ENCODE data around the gene KCNQ1.

KCNQ1 gene

GRCh38 chr11:2424811-2425495 lies 19.9 kb upstream of the KCNQ1 start:
- DNase-seq = no peak
- Histone ChIP-seq H3K9me3 (ENCODE audit: control insufficient read depth, low read length) (no peaks in the 10 kb centered on the region), H3K36me3 (ENCODE audit: control insufficient read depth, insufficient read depth, low read length) (no peaks in the 10 kb centered on the region), H3K27me3 (replicated peaks; ENCODE audit: control insufficient read depth, insufficient read depth, low read length, poor library complexity, severe bottlenecking) (no peaks in the 10 kb centered on the region), H3K4me3 (ENCODE audit: insufficient read depth, low read depth, low read length, poor library complexity, severe bottlenecking) (no peak overlapping the region), H3K4me1 (ENCODE audit: control insufficient read depth, insufficient read depth, low read length, poor library complexity, severe bottlenecking) (peaks cover 9% of the 10 kb centered on the region), H3K27ac (ENCODE audit: insufficient read depth, low read length, poor library complexity, severe bottlenecking) (no peak overlapping the region)

DNA sequence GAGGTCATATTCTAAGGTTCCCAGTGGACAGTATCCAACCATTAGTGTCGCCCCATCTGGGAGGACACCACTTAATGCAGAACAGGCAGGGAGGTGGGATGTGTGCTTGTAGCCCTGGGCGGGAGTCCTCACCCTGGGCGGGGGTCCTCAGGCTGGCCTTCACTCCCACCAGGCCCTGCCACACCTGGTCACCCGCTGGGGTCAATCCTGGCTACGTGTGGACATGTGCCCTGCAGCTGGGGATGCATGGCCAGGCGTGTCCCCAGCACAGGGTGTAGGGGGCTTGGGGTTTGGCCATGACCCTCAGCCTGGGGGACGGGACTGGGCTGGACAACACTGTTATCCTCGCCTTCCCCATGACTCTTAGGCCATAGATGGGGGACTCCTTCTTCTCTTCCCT lies 19.3 kb upstream of the KCNQ1 start:
- H3K9me3 ChIP-seq (ENCODE audit: control insufficient read depth, low read length) = no peaks in the 10 kb centered on the region
- peaks cover 4% of the 10 kb centered on the region for H3K4me1 ChIP-seq (ENCODE audit: control insufficient read depth, insufficient read depth, low read length, poor library complexity, severe bottlenecking)
- no peak for DNase-seq
- no peaks in the 10 kb centered on the region for H3K36me3 ChIP-seq (ENCODE audit: control insufficient read depth, insufficient read depth, low read length)
- H3K27ac ChIP-seq (ENCODE audit: insufficient read depth, low read length, poor library complexity, severe bottlenecking) = no peak overlapping the region
- no peaks in the 10 kb centered on the region for H3K27me3 ChIP-seq (replicated peaks; ENCODE audit: control insufficient read depth, insufficient read depth, low read length, poor library complexity, severe bottlenecking)
- H3K4me3 ChIP-seq (ENCODE audit: insufficient read depth, low read depth, low read length, poor library complexity, severe bottlenecking) = no peak overlapping the region

GRCh38 chr11:2426221-2426620 lies 18.6 kb upstream of the KCNQ1 start:
- Histone ChIP-seq H3K36me3 (ENCODE audit: control insufficient read depth, insufficient read depth, low read length) (no peaks in the 10 kb centered on the region), H3K4me1 (ENCODE audit: control insufficient read depth, insufficient read depth, low read length, poor library complexity, severe bottlenecking) (no peaks in the 10 kb centered on the region), H3K9me3 (ENCODE audit: control insufficient read depth, low read length) (no peaks in the 10 kb centered on the region), H3K27me3 (replicated peaks; ENCODE audit: control insufficient read depth, insufficient read depth, low read length, poor library complexity, severe bottlenecking) (no peaks in the 10 kb centered on the region), H3K27ac (ENCODE audit: insufficient read depth, low read length, poor library complexity, severe bottlenecking) (no peak overlapping the region), H3K4me3 (ENCODE audit: insufficient read depth, low read depth, low read length, poor library complexity, severe bottlenecking) (no peak overlapping the region)
- DNase-seq = no peak

GRCh38 chr11:2426826-2427521 lies 17.8 kb upstream of the KCNQ1 start:
- Histone ChIP-seq H3K4me3 (ENCODE audit: insufficient read depth, low read depth, low read length, poor library complexity, severe bottlenecking) (no peak overlapping the region), H3K27ac (ENCODE audit: insufficient read depth, low read length, poor library complexity, severe bottlenecking) (no peak overlapping the region), H3K27me3 (replicated peaks; ENCODE audit: control insufficient read depth, insufficient read depth, low read length, poor library complexity, severe bottlenecking) (no peaks in the 10 kb centered on the region), H3K9me3 (ENCODE audit: control insufficient read depth, low read length) (no peaks in the 10 kb centered on the region), H3K36me3 (ENCODE audit: control insufficient read depth, insufficient read depth, low read length) (no peaks in the 10 kb centered on the region), H3K4me1 (ENCODE audit: control insufficient read depth, insufficient read depth, low read length, poor library complexity, severe bottlenecking) (no peaks in the 10 kb centered on the region)
- DNase-seq = no peak

- Histone ChIP-seq H3K4me1 (ENCODE audit: control insufficient read depth, insufficient read depth, low read length, poor library complexity, severe bottlenecking) (no peaks in the 10 kb centered on the region), H3K27ac (ENCODE audit: insufficient read depth, low read length, poor library complexity, severe bottlenecking) (no peak overlapping the region), H3K27me3 (replicated peaks; ENCODE audit: control insufficient read depth, insufficient read depth, low read length, poor library complexity, severe bottlenecking) (no peaks in the 10 kb centered on the region), H3K4me3 (ENCODE audit: insufficient read depth, low read depth, low read length, poor library complexity, severe bottlenecking) (no peak overlapping the region), H3K36me3 (ENCODE audit: control insufficient read depth, insufficient read depth, low read length) (no peaks in the 10 kb centered on the region), H3K9me3 (ENCODE audit: control insufficient read depth, low read length) (no peaks in the 10 kb centered on the region)
- no peak for DNase-seq
Observed at GRCh38 chr11:2427721-2428321, 17.0 kb upstream of the KCNQ1 start.

- Histone ChIP-seq H3K27me3 (replicated peaks; ENCODE audit: control insufficient read depth, insufficient read depth, low read length, poor library complexity, severe bottlenecking) (no peaks in the 10 kb centered on the region), H3K4me1 (ENCODE audit: control insufficient read depth, insufficient read depth, low read length, poor library complexity, severe bottlenecking) (no peaks in the 10 kb centered on the region), H3K4me3 (ENCODE audit: insufficient read depth, low read depth, low read length, poor library complexity, severe bottlenecking) (no peak overlapping the region), H3K27ac (ENCODE audit: insufficient read depth, low read length, poor library complexity, severe bottlenecking) (no peak overlapping the region), H3K9me3 (ENCODE audit: control insufficient read depth, low read length) (no peaks in the 10 kb centered on the region), H3K36me3 (ENCODE audit: control insufficient read depth, insufficient read depth, low read length) (no peaks in the 10 kb centered on the region)
- peak; percentile 65 to 81 (median 81) for DNase-seq
Observed at GRCh38 chr11:2428322-2428795, 16.4 kb upstream of the KCNQ1 start.

DNA sequence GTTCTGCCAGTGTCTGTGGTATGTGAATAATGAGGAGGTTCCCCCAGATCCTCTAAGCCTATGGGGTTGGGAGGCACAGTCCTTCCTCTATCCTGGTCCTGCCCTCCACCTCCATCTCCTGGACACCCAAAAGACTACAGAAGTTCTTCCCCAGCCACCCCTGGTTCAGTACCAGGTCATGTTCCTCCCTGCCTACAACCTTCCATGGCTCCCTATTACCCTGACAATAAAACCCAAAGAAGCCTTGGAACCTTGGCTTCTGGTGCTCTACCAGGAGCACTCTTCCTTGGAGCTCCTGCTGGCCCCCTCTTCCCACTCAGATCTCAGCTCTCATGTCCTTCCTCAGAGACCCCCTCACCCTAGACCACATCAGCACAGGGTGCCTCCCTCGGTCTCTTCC lies 13.4 kb upstream of the KCNQ1 start:
- Histone ChIP-seq H3K4me3 (ENCODE audit: insufficient read depth, low read depth, low read length, poor library complexity, severe bottlenecking) (no peak overlapping the region), H3K4me1 (ENCODE audit: control insufficient read depth, insufficient read depth, low read length, poor library complexity, severe bottlenecking) (no peaks in the 10 kb centered on the region), H3K9me3 (ENCODE audit: control insufficient read depth, low read length) (no peaks in the 10 kb centered on the region), H3K27ac (ENCODE audit: insufficient read depth, low read length, poor library complexity, severe bottlenecking) (no peak overlapping the region), H3K36me3 (ENCODE audit: control insufficient read depth, insufficient read depth, low read length) (no peaks in the 10 kb centered on the region), H3K27me3 (replicated peaks; ENCODE audit: control insufficient read depth, insufficient read depth, low read length, poor library complexity, severe bottlenecking) (no peaks in the 10 kb centered on the region)
- no peak for DNase-seq

DNA sequence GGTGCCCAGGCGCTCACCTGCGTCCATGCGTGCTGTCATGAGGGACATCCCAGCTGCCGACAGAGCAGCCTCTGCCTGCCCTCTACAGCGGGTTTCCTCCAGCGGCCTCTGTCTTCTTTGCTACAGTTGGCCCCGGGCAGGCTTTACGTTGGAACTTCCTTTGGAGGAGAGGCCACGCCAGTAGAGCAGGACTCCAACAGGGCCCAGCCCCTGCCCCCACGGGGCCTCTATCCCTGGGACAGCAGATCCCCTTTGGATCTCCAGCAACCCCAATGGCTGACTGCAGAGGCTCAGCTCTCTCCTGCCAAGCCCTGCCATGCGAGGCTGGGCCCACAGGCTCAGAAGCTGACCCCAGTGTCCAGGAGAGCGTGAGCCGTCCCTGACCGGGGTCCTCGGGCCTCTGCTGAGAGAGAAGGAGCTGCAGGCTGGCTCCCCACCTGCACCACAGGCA lies 12.6 kb upstream of the KCNQ1 start:
- no peak for DNase-seq
- no peaks in the 10 kb centered on the region for H3K4me1 ChIP-seq (ENCODE audit: control insufficient read depth, insufficient read depth, low read length, poor library complexity, severe bottlenecking)
- H3K27ac ChIP-seq (ENCODE audit: insufficient read depth, low read length, poor library complexity, severe bottlenecking) = no peak overlapping the region
- H3K9me3 ChIP-seq (ENCODE audit: control insufficient read depth, low read length) = no peaks in the 10 kb centered on the region
- H3K36me3 ChIP-seq (ENCODE audit: control insufficient read depth, insufficient read depth, low read length) = no peaks in the 10 kb centered on the region
- no peak overlapping the region for H3K4me3 ChIP-seq (ENCODE audit: insufficient read depth, low read depth, low read length, poor library complexity, severe bottlenecking)
- H3K27me3 ChIP-seq (replicated peaks; ENCODE audit: control insufficient read depth, insufficient read depth, low read length, poor library complexity, severe bottlenecking) = no peaks in the 10 kb centered on the region

DNA sequence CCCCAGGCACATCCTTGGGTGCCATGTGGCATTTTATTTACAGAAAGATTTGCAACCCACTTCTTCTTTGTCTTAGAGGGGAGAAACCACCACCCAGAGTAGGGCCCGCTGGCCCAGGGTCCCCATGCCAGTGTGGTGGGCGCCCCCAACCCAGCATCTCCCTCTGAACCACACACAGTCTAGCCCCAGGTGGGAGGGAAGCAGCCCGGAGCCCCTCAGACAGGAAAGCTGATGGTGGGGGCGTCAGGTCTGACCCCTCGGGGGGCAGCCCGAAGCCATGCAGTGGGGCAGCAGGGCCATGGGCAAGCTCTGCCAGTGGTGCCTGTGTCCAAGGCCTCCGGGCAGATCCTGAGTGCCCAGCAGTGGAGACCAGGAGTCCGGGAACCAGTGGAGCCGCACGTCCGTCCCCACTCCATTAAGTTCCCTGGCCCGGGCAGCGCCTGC lies 12.2 kb upstream of the KCNQ1 start:
- no peaks in the 10 kb centered on the region for H3K36me3 ChIP-seq (ENCODE audit: control insufficient read depth, insufficient read depth, low read length)
- H3K27me3 ChIP-seq (replicated peaks; ENCODE audit: control insufficient read depth, insufficient read depth, low read length, poor library complexity, severe bottlenecking) = no peaks in the 10 kb centered on the region
- no peaks in the 10 kb centered on the region for H3K9me3 ChIP-seq (ENCODE audit: control insufficient read depth, low read length)
- no peak for DNase-seq
- H3K4me3 ChIP-seq (ENCODE audit: insufficient read depth, low read depth, low read length, poor library complexity, severe bottlenecking) = no peak overlapping the region
- H3K4me1 ChIP-seq (ENCODE audit: control insufficient read depth, insufficient read depth, low read length, poor library complexity, severe bottlenecking) = no peaks in the 10 kb centered on the region
- no peak overlapping the region for H3K27ac ChIP-seq (ENCODE audit: insufficient read depth, low read length, poor library complexity, severe bottlenecking)
